ENCODE data around the gene STK38. TPM values are rescaled to one million over a fixed set of nuclear protein-coding genes. Genes with fewer than 3 reads are reported as not detected.

The STK38 gene
- total and polyA plus RNA-seq, 2 of the 13 experiments (the other 11 are each of a cell fraction or from before 2014, with no cell fraction given) = 10.3 to 20.7 TPM

DNA sequence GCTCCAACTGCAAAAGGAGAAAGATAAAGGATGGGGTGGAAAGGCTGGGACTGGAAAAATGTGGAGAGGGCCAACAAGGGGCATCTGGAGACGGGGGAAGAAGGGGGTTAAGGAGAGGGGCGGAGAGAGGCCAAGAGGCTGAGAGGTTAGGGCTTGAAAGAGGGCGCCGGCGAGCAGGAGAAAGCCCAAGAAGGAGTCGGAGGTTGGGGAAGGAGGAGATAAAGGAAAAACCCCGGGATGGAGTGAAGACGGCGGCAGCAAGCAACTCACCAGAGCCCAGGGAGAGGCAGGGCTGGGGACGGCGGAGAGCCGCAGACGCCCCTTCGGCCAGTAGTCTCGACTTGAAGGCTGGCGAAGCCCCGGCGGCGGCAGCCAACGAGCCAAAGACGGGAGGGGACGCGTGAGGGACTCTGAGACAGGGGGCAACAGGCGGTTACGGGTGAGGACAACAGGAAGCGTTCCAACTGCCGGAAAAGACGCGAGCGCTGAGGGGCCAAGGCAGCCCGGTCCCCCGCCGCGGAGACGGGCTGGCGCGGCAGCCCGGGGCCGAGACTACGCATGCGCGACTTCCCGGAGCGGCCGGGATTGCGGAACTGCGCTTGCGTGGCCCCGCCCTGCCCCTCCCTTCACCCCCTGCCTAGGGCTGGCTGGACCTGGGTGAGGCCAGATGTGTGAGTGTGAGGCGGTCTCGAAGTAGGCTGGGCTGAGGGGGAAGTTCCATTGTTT is at the start of gene STK38 (continued):
- TF ChIP-seq, protein P1, sequence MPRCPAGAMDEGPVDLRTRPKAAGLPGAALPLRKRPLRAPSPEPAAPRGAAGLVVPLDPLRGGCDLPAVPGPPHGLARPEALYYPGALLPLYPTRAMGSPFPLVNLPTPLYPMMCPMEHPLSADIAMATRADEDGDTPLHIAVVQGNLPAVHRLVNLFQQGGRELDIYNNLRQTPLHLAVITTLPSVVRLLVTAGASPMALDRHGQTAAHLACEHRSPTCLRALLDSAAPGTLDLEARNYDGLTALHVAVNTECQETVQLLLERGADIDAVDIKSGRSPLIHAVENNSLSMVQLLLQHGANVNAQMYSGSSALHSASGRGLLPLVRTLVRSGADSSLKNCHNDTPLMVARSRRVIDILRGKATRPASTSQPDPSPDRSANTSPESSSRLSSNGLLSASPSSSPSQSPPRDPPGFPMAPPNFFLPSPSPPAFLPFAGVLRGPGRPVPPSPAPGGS (CRISPR knock-in tag; IDR thresholded peaks at IDR 0.05) = peak; percentile 78; the same call in 1 of the 2 replicates
- TF ChIP-seq KDM5B (CRISPR knock-in tag; IDR thresholded peaks at IDR 0.05; ENCODE audit: borderline replicate concordance) (peak; percentile 95; the same call in 1 of the 2 replicates), ZNF30 (CRISPR knock-in tag; IDR thresholded peaks at IDR 0.05) (no peak), ARNT (IDR thresholded peaks at IDR 0.05) (no peak), ZNF253 (CRISPR knock-in tag; IDR thresholded peaks at IDR 0.05; ENCODE audit: borderline replicate concordance) (no peak), FOXJ3 (CRISPR knock-in tag; IDR thresholded peaks at IDR 0.05; ENCODE audit: borderline replicate concordance) (no peak), AGO1 (IDR thresholded peaks at IDR 0.05; ENCODE audit: low read depth, low read length, poor library complexity, severe bottlenecking) (peak; percentile 51), EEA1 (CRISPR knock-in tag; IDR thresholded peaks at IDR 0.05; ENCODE audit: borderline replicate concordance) (peak; percentile 61; the same call in 1 of the 2 replicates), ZC3H13 (CRISPR knock-in tag; IDR thresholded peaks at IDR 0.05) (no peak), TEAD2 (CRISPR knock-in tag; IDR thresholded peaks at IDR 0.05) (no peak), RFX3 (CRISPR knock-in tag; IDR thresholded peaks at IDR 0.05) (no peak; the same call in 1 of the 2 replicates), SP1 (IDR thresholded peaks at IDR 0.05) (0 out of 2 replicates have a peak, but pooled peaks have one; percentile 1), SP1 (CRISPR knock-in tag; IDR thresholded peaks at IDR 0.05) (peak; percentile 80), ZSCAN21 (CRISPR knock-in tag; IDR thresholded peaks at IDR 0.05; ENCODE audit: borderline replicate concordance) (peak; percentile 80; the same call in 1 of the 2 replicates), CENPX (CRISPR knock-in tag; IDR thresholded peaks at IDR 0.05) (no peak), PLRG1 (conservative IDR thresholded peaks at IDR 0.05) (no peak), ZNF17 (CRISPR knock-in tag; IDR thresholded peaks at IDR 0.05) (0 out of 2 replicates have a peak, but pooled peaks have one; percentile 61), ZNF160 (CRISPR knock-in tag; IDR thresholded peaks at IDR 0.05) (no peak; the same call in 1 of the 2 replicates), KLF16 (CRISPR knock-in tag; IDR thresholded peaks at IDR 0.05) (peak in 1 of 2 experiments; percentile 91; a peak in 2 of 4 replicates)
- TF ChIP-seq, protein P2, sequence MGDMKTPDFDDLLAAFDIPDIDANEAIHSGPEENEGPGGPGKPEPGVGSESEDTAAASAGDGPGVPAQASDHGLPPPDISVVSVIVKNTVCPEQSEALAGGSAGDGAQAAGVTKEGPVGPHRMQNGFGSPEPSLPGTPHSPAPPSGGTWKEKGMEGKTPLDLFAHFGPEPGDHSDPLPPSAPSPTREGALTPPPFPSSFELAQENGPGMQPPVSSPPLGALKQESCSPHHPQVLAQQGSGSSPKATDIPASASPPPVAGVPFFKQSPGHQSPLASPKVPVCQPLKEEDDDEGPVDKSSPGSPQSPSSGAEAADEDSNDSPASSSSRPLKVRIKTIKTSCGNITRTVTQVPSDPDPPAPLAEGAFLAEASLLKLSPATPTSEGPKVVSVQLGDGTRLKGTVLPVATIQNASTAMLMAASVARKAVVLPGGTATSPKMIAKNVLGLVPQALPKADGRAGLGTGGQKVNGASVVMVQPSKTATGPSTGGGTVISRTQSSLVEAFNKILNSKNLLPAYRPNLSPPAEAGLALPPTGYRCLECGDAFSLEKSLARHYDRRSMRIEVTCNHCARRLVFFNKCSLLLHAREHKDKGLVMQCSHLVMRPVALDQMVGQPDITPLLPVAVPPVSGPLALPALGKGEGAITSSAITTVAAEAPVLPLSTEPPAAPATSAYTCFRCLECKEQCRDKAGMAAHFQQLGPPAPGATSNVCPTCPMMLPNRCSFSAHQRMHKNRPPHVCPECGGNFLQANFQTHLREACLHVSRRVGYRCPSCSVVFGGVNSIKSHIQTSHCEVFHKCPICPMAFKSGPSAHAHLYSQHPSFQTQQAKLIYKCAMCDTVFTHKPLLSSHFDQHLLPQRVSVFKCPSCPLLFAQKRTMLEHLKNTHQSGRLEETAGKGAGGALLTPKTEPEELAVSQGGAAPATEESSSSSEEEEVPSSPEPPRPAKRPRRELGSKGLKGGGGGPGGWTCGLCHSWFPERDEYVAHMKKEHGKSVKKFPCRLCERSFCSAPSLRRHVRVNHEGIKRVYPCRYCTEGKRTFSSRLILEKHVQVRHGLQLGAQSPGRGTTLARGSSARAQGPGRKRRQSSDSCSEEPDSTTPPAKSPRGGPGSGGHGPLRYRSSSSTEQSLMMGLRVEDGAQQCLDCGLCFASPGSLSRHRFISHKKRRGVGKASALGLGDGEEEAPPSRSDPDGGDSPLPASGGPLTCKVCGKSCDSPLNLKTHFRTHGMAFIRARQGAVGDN (CRISPR knock-in tag; IDR thresholded peaks at IDR 0.05) = peak; percentile 90
